HepG2 (cell line): ENCODE data around the gene SAE1. TPM values are rescaled to one million over a fixed set of nuclear protein-coding genes. Genes with fewer than 3 reads are reported as not detected.

Experiments used
- CEBPB ChIP-seq: IDR thresholded peaks from 2 replicates; pipeline ENCODE4 v1.6.1; 2011; ENCODE audit warnings: low read depth, low read length, improper control_type of control experiment, borderline replicate concordance
- CENPT ChIP-seq: sonication (generic); formaldehyde crosslinking; IDR thresholded peaks from 2 replicates; pipeline ENCODE4 v1.8.0; 2022; ENCODE audit warnings: low read depth, mild to moderate bottlenecking, moderate library complexity, missing genetic modification reagents
- DRAP1 ChIP-seq: IDR thresholded peaks from 2 replicates; pipeline ENCODE4 v1.6.1; 2016; ENCODE audit warnings: missing genetic modification reagents, missing compliant biosample characterization
- FOXP1 ChIP-seq, 2 experiments: fragments of 450-650 bp in 1 of 2; IDR thresholded peaks; 2 replicates each; pipeline ENCODE4 v1.6.1; 2017 to 2018; ENCODE audit warnings: antibody characterized with exemption in 1 of 2
- GMEB2 ChIP-seq: IDR thresholded peaks from 2 replicates; pipeline ENCODE4 v1.6.1; 2016; ENCODE audit warnings: missing biosample characterization, missing genetic modification reagents, low read depth
- HNF4A ChIP-seq: sonication (generic); formaldehyde crosslinking; IDR thresholded peaks from 2 replicates; pipeline ENCODE4 v1.4.0; 2020; ENCODE audit warnings: missing genetic modification reagents
- KDM4B ChIP-seq: sonication (generic); formaldehyde crosslinking; IDR thresholded peaks from 2 replicates; pipeline ENCODE4 v1.4.0; 2020; ENCODE audit warnings: missing genetic modification reagents
- RCOR2 ChIP-seq: IDR thresholded peaks from 2 replicates; pipeline ENCODE4 v1.6.1; 2016; ENCODE audit warnings: missing biosample characterization, missing genetic modification reagents
- SETDB1 ChIP-seq: sonication (generic); formaldehyde crosslinking; IDR thresholded peaks from 2 replicates; pipeline ENCODE4 v1.5.1; 2020; ENCODE audit warnings: missing genetic modification reagents, mild to moderate bottlenecking, borderline replicate concordance
- TFE3 ChIP-seq: IDR thresholded peaks from 2 replicates; pipeline ENCODE4 v1.6.1; 2016
- ZBTB42 ChIP-seq: sonication (generic); formaldehyde crosslinking; IDR thresholded peaks from 2 replicates; pipeline ENCODE4 v1.5.0; 2020; ENCODE audit warnings: mild to moderate bottlenecking, missing genetic modification reagents
- ZNF891 ChIP-seq: sonication (generic); formaldehyde crosslinking; IDR thresholded peaks from 2 replicates; pipeline ENCODE4 v1.5.0; 2020; ENCODE audit warnings: mild to moderate bottlenecking, missing genetic modification reagents
- polyA plus RNA-seq, 8 experiments: library from polyadenylated mRNA; depleted of rRNA in 3 of 8; stranded (reverse) in 7 of 8; unstranded in 1 of 8; fragments of >200 nt; fragmentation: Illumina TruSeq in 4 of 8; extraction: Trizol in 4 of 8; gene quantifications; 2 replicates each; pipeline versions ENCODE4 v1.2.1 to v1.2.3, GENCODE V29; 2011 to 2016; ENCODE audit warnings: low read depth in 4 of 8, missing spikeins in 1 of 8, mixed read lengths in 1 of 8; ENCODE audit not compliant: insufficient read depth in 1 of 8
- total RNA-seq, 5 experiments: library from RNA; depleted of rRNA; stranded (reverse); fragments of >200 nt; fragmentation: Illumina TruSeq; extraction: Trizol; gene quantifications; 2 replicates each; pipeline ENCODE4 v1.2.3, GENCODE V29; 2016; ENCODE audit warnings: low read depth in 1 of 5
- TF ChIP-seq, protein P1 (sequence below), 2 experiments: fragments of 450-650 bp in 1 of 2; sonication (generic) in 1 of 2; formaldehyde crosslinking in 1 of 2; IDR thresholded peaks; 2 replicates each; pipeline versions ENCODE4 v1.6.1 to v1.8.0; 2016 to 2022; ENCODE audit warnings: antibody characterized with exemption in 1 of 2, mild to moderate bottlenecking in 1 of 2, missing genetic modification reagents in 1 of 2
- TF ChIP-seq, protein P2 (sequence below): sonication (generic); formaldehyde crosslinking; IDR thresholded peaks from 2 replicates; pipeline ENCODE4 v1.4.0; 2020; ENCODE audit warnings: missing genetic modification reagents, borderline replicate concordance

SAE1 gene
- total and polyA plus RNA-seq, 2 of the 13 experiments (the other 11 are each of a cell fraction or from before 2014, with no cell fraction given) = 87.6 to 197 TPM

GRCh38 chr19:47107202-47107952 is 23.3 kb upstream of the SAE1 start (continued):
- TF ChIP-seq, protein P1, sequence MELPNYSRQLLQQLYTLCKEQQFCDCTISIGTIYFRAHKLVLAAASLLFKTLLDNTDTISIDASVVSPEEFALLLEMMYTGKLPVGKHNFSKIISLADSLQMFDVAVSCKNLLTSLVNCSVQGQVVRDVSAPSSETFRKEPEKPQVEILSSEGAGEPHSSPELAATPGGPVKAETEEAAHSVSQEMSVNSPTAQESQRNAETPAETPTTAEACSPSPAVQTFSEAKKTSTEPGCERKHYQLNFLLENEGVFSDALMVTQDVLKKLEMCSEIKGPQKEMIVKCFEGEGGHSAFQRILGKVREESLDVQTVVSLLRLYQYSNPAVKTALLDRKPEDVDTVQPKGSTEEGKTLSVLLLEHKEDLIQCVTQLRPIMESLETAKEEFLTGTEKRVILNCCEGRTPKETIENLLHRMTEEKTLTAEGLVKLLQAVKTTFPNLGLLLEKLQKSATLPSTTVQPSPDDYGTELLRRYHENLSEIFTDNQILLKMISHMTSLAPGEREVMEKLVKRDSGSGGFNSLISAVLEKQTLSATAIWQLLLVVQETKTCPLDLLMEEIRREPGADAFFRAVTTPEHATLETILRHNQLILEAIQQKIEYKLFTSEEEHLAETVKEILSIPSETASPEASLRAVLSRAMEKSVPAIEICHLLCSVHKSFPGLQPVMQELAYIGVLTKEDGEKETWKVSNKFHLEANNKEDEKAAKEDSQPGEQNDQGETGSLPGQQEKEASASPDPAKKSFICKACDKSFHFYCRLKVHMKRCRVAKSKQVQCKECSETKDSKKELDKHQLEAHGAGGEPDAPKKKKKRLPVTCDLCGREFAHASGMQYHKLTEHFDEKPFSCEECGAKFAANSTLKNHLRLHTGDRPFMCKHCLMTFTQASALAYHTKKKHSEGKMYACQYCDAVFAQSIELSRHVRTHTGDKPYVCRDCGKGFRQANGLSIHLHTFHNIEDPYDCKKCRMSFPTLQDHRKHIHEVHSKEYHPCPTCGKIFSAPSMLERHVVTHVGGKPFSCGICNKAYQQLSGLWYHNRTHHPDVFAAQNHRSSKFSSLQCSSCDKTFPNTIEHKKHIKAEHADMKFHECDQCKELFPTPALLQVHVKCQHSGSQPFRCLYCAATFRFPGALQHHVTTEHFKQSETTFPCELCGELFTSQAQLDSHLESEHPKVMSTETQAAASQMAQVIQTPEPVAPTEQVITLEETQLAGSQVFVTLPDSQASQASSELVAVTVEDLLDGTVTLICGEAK (IDR thresholded peaks at IDR 0.05) = no peak
- TF ChIP-seq, protein P1 (CRISPR knock-in tag; IDR thresholded peaks at IDR 0.05) = no peak
- TF ChIP-seq GMEB2 (CRISPR knock-in tag) (no peak), ZBTB42 (CRISPR knock-in tag) (no peak), RCOR2 (CRISPR knock-in tag) (peak; percentile 79; the same call in 1 of the 2 replicates), SETDB1 (CRISPR knock-in tag) (no peak), DRAP1 (peak; percentile 89), CEBPB (no peak), CENPT (CRISPR knock-in tag) (no peak), FOXP1 (IDR thresholded peaks at IDR 0.05) (no peak), FOXP1 (CRISPR knock-in tag; IDR thresholded peaks at IDR 0.05) (peak; percentile 65; the same call in 1 of the 2 replicates), ZNF891 (CRISPR knock-in tag) (no peak), KDM4B (CRISPR knock-in tag) (0 out of 2 replicates have a peak, but pooled peaks have one; percentile 25), TFE3 (CRISPR knock-in tag) (peak; percentile 20; the same call in 1 of the 2 replicates), HNF4A (CRISPR knock-in tag) (peak; percentile 88)
- TF ChIP-seq, protein P2, sequence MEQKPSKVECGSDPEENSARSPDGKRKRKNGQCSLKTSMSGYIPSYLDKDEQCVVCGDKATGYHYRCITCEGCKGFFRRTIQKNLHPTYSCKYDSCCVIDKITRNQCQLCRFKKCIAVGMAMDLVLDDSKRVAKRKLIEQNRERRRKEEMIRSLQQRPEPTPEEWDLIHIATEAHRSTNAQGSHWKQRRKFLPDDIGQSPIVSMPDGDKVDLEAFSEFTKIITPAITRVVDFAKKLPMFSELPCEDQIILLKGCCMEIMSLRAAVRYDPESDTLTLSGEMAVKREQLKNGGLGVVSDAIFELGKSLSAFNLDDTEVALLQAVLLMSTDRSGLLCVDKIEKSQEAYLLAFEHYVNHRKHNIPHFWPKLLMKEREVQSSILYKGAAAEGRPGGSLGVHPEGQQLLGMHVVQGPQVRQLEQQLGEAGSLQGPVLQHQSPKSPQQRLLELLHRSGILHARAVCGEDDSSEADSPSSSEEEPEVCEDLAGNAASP (CRISPR knock-in tag) = peak; percentile 89; the same call in 1 of the 2 replicates
